ENCODE measurements around the gene NKX1-1.

Gene NKX1-1

GRCh38 chr4:1403591-1404572 is 2.4 kb downstream of the NKX1-1 start:
- Histone ChIP-seq H3K4me1 (ENCODE audit: low read length) (no peaks in the 10 kb centered on the region), H3K4me3 (ENCODE audit: low read length) (no peak overlapping the region), H3K27ac (ENCODE audit: low read length) (no peak overlapping the region), H3K79me2 (ENCODE audit: low read length) (no peaks in the 10 kb centered on the region), H4K20me1 (ENCODE audit: insufficient read depth, low read length) (no peaks in the 10 kb centered on the region), H3K27me3 (ENCODE audit: low read depth, low read length) (no peaks in the 10 kb centered on the region), H3K36me3 (replicated peaks; ENCODE audit: low read depth, low read length) (no peaks in the 10 kb centered on the region), H3K9me3 (ENCODE audit: insufficient read depth, low read length) (peaks cover 5% of the 10 kb centered on the region; the same call in 1 of the 2 replicates), H3K4me2 (ENCODE audit: low read length) (no peak overlapping the region), H3K9ac (ENCODE audit: low read length) (no peak overlapping the region), H2AFZ (ENCODE audit: low read depth, low read length) (no peak overlapping the region)
- TF ChIP-seq EZH2phosphoT487 (IDR thresholded peaks at IDR 0.05; ENCODE audit: low read depth), result no peak

GRCh38 chr4:1403177-1403583 is 3.1 kb downstream of the NKX1-1 start:
- Histone ChIP-seq H3K27me3 (ENCODE audit: low read depth, low read length) (no peaks in the 10 kb centered on the region), H3K4me2 (ENCODE audit: low read length) (no peak overlapping the region), H3K4me1 (ENCODE audit: low read length) (no peaks in the 10 kb centered on the region), H3K9me3 (ENCODE audit: insufficient read depth, low read length) (peaks cover 5% of the 10 kb centered on the region; the same call in 1 of the 2 replicates), H3K4me3 (ENCODE audit: low read length) (no peak overlapping the region), H4K20me1 (ENCODE audit: insufficient read depth, low read length) (no peaks in the 10 kb centered on the region), H2AFZ (ENCODE audit: low read depth, low read length) (no peak overlapping the region), H3K27ac (ENCODE audit: low read length) (no peak overlapping the region), H3K9ac (ENCODE audit: low read length) (no peak overlapping the region), H3K36me3 (replicated peaks; ENCODE audit: low read depth, low read length) (no peaks in the 10 kb centered on the region), H3K79me2 (ENCODE audit: low read length) (no peaks in the 10 kb centered on the region)
- no peak for TF ChIP-seq CTCF (IDR thresholded peaks at IDR 0.05; ENCODE audit: low read depth, low read length)
- no peak for TF ChIP-seq EZH2phosphoT487 (IDR thresholded peaks at IDR 0.05; ENCODE audit: low read depth)

- Histone ChIP-seq H3K79me2 (ENCODE audit: low read length) (no peaks in the 10 kb centered on the region), H3K4me2 (ENCODE audit: low read length) (no peak overlapping the region), H4K20me1 (ENCODE audit: insufficient read depth, low read length) (no peaks in the 10 kb centered on the region), H3K4me1 (ENCODE audit: low read length) (no peaks in the 10 kb centered on the region), H3K36me3 (replicated peaks; ENCODE audit: low read depth, low read length) (no peaks in the 10 kb centered on the region), H3K27me3 (ENCODE audit: low read depth, low read length) (no peaks in the 10 kb centered on the region), H2AFZ (ENCODE audit: low read depth, low read length) (no peak overlapping the region), H3K4me3 (ENCODE audit: low read length) (no peak overlapping the region), H3K9ac (ENCODE audit: low read length) (no peak overlapping the region), H3K9me3 (ENCODE audit: insufficient read depth, low read length) (peaks cover 5% of the 10 kb centered on the region; the same call in 1 of the 2 replicates), H3K27ac (ENCODE audit: low read length) (no peak overlapping the region)
- TF ChIP-seq EZH2phosphoT487 (IDR thresholded peaks at IDR 0.05; ENCODE audit: low read depth) (no peak), CTCF (IDR thresholded peaks at IDR 0.05; ENCODE audit: low read depth, low read length) (no peak)
These were observed 3.6 kb downstream of the NKX1-1 start for GRCh38 chr4:1402516-1403091.

GRCh38 chr4:1402021-1402515 is 4.2 kb downstream of the NKX1-1 start:
- no peaks in the 10 kb centered on the region for H3K27me3 ChIP-seq (ENCODE audit: low read depth, low read length)
- peaks cover 5% of the 10 kb centered on the region; the same call in 1 of the 2 replicates for H3K9me3 ChIP-seq (ENCODE audit: insufficient read depth, low read length)
- H3K9ac ChIP-seq (ENCODE audit: low read length), result no peak overlapping the region
- no peak for TF ChIP-seq CTCF (IDR thresholded peaks at IDR 0.05; ENCODE audit: low read depth, low read length)
- no peak for TF ChIP-seq EZH2phosphoT487 (IDR thresholded peaks at IDR 0.05; ENCODE audit: low read depth)
- no peaks in the 10 kb centered on the region for H3K4me1 ChIP-seq (ENCODE audit: low read length)
- no peak overlapping the region for H2AFZ ChIP-seq (ENCODE audit: low read depth, low read length)
- no peak overlapping the region for H3K4me2 ChIP-seq (ENCODE audit: low read length)
- no peaks in the 10 kb centered on the region for H3K79me2 ChIP-seq (ENCODE audit: low read length)
- no peak overlapping the region for H3K27ac ChIP-seq (ENCODE audit: low read length)
- H3K4me3 ChIP-seq (ENCODE audit: low read length), result no peak overlapping the region
- no peaks in the 10 kb centered on the region for H3K36me3 ChIP-seq (replicated peaks; ENCODE audit: low read depth, low read length)
- no peaks in the 10 kb centered on the region for H4K20me1 ChIP-seq (ENCODE audit: insufficient read depth, low read length)
